Measurements from ENCODE around the gene PEX11G. TPM values are rescaled to one million over a fixed set of nuclear protein-coding genes. Genes with fewer than 3 reads are reported as not detected.

The PEX11G gene
- total and polyA plus RNA-seq, 9 of the 15 experiments (the other 6 are each of a cell fraction or from before 2014, with no cell fraction given), result 0.07 to 3.2 (median 0.70) TPM; not detected in 1

DNA sequence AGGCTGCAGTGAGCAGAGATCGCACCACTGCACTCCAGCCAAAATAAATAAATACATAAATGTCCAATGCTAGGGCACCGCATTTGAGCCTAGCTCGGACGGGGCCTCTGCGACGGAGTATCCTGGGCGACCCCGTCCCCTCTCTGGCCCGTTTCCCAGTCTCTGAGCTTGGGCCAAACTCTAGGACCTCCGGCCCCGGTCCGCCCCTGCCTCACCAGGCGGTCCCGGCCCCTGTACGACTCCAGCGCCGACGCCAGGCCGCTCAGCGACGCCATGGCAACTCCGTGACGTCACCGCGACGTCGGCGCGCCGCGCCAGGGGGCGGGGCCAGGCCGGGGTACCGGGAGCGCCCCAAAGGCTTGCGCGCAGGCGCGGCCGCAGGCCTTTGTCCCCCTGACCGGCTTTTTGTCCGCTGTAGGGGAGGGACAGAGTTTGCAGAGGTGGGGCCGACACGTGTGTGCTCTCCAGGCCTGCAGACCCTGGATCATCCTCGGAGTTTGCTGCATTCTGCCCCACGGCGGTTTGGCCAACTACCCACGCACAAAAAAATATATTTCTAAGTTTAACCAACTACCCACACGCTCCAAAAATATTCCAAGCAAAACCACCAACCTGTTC lies at the start of gene PEX11G (continued):
- TF ChIP-seq MGA (IDR thresholded peaks at IDR 0.05), result peak; percentile 31; the same call in 1 of the 2 replicates
- no peak for TF ChIP-seq KLF13 (tag; IDR thresholded peaks at IDR 0.05; ENCODE audit: borderline replicate concordance, low read depth)
- TF ChIP-seq EGR1 (conservative IDR thresholded peaks at IDR 0.05), result no peak
- no peak; a peak in 1 of 4 replicates for TF ChIP-seq ZNF639 (CRISPR knock-in tag; conservative IDR thresholded peaks at IDR 0.05 in 1 of 2, IDR thresholded peaks at IDR 0.05 in 1 of 2)
- no peak for TF ChIP-seq SNRNP70 (optimal IDR thresholded peaks at IDR 0.05; ENCODE audit: low read depth, low read length)
- no peak for TF ChIP-seq MTA2 (IDR thresholded peaks at IDR 0.05; ENCODE audit: low read depth)
- TF ChIP-seq TGIF2 (CRISPR knock-in tag; IDR thresholded peaks at IDR 0.05), result no peak
- TF ChIP-seq, protein P1, sequence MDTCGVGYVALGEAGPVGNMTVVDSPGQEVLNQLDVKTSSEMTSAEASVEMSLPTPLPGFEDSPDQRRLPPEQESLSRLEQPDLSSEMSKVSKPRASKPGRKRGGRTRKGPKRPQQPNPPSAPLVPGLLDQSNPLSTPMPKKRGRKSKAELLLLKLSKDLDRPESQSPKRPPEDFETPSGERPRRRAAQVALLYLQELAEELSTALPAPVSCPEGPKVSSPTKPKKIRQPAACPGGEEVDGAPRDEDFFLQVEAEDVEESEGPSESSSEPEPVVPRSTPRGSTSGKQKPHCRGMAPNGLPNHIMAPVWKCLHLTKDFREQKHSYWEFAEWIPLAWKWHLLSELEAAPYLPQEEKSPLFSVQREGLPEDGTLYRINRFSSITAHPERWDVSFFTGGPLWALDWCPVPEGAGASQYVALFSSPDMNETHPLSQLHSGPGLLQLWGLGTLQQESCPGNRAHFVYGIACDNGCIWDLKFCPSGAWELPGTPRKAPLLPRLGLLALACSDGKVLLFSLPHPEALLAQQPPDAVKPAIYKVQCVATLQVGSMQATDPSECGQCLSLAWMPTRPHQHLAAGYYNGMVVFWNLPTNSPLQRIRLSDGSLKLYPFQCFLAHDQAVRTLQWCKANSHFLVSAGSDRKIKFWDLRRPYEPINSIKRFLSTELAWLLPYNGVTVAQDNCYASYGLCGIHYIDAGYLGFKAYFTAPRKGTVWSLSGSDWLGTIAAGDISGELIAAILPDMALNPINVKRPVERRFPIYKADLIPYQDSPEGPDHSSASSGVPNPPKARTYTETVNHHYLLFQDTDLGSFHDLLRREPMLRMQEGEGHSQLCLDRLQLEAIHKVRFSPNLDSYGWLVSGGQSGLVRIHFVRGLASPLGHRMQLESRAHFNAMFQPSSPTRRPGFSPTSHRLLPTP (IDR thresholded peaks at IDR 0.05; ENCODE audit: borderline replicate concordance, extremely low read depth, insufficient read length), result no peak
- TF ChIP-seq CBX5 (IDR thresholded peaks at IDR 0.05; ENCODE audit: borderline replicate concordance, low read depth), result no peak
- no peak for TF ChIP-seq CCAR2 (IDR thresholded peaks at IDR 0.05; ENCODE audit: low read depth, low read length)
- TF ChIP-seq DACH1 (IDR thresholded peaks at IDR 0.05; ENCODE audit: partially characterized antibody), result no peak

All from K562 (cell line).